Endothelial cell (in vitro differentiated cells): ENCODE results near the gene SNN. TPM values are rescaled to one million over a fixed set of nuclear protein-coding genes. Genes with fewer than 3 reads are reported as not detected.

Experiments
- total RNA-seq: library from RNA; stranded (reverse); fragmentation: NEBNext Ultra II Directional; extraction: Animal tissue kit (Norgen Biotek cat#: 25700); gene quantifications from one replicate; pipeline ENCODE4 v1.2.1, GENCODE V29; 2021; ENCODE audit not compliant: unreplicated experiment

Gene SNN
- total RNA-seq, 1 donor from 2014 or later = 163 TPM

Other genes with a start within 250 kb of the SNN start
- 70.9 TPM for gene LITAF, start 81.5 kb upstream of the SNN start, total RNA-seq
- gene TXNDC11, start 74.4 kb downstream of the SNN start, total RNA-seq = 19.6 TPM
- 84.7 TPM for gene ZC3H7A, start 128.8 kb downstream of the SNN start, total RNA-seq
- gene RSL1D1, start 183.1 kb downstream of the SNN start, total RNA-seq = 86.9 TPM
- 99.8 TPM for gene GSPT1, start 247.5 kb downstream of the SNN start, total RNA-seq